Neuronal stem cell (in vitro differentiated cells): ENCODE measurements around the gene CCDC93.
"Not testable (repeated sequence)": the region's sequence is repeated elsewhere in the genome, so short reads cannot be mapped to it uniquely, and the experiment has no call there.

Experiments
- DNase-seq: peaks from one replicate; pipeline ENCODE4 v3.0.0-alpha.2; 2013; ENCODE audit warnings: low spot score
- H2AFZ ChIP-seq: one replicate; pipeline ENCODE4 v1.6.1; 2013; ENCODE audit warnings: mild to moderate bottlenecking, low read length, inconsistent platforms
- H2AK5ac ChIP-seq: 2 replicates; pipeline ENCODE4 v1.6.1; 2013; ENCODE audit warnings: low read depth, mild to moderate bottlenecking, inconsistent platforms, low read length, moderate library complexity, mixed read lengths
- H2BK120ac ChIP-seq: 2 replicates; pipeline ENCODE4 v1.6.1; 2013; ENCODE audit warnings: low read depth, mild to moderate bottlenecking, inconsistent platforms, low read length, moderate library complexity, mixed read lengths
- H2BK12ac ChIP-seq: one replicate; pipeline ENCODE4 v1.6.1; 2013; ENCODE audit warnings: low read length, inconsistent platforms
- H2BK15ac ChIP-seq: 2 replicates; pipeline ENCODE4 v1.6.1; 2013; ENCODE audit warnings: mild to moderate bottlenecking, low read length, inconsistent platforms, mixed read lengths
- H2BK5ac ChIP-seq: one replicate; pipeline ENCODE4 v1.6.1; 2013; ENCODE audit warnings: inconsistent platforms, mild to moderate bottlenecking, low read length, moderate library complexity
- H3K14ac ChIP-seq: one replicate; pipeline ENCODE4 v1.6.1; 2013; ENCODE audit warnings: low read length, inconsistent platforms
- H3K18ac ChIP-seq: 2 replicates; pipeline ENCODE4 v1.6.1; 2013; ENCODE audit warnings: low read length, inconsistent platforms
- H3K23ac ChIP-seq: 2 replicates; pipeline ENCODE4 v1.6.1; 2013; ENCODE audit warnings: low read depth, mild to moderate bottlenecking, mixed read lengths, low read length, inconsistent platforms; ENCODE audit not compliant: poor library complexity
- H3K27ac ChIP-seq: replicated peaks from 3 replicates; pipeline ENCODE4 v1.5.1; 2013; ENCODE audit warnings: low read length, inconsistent platforms
- H3K27me3 ChIP-seq, 3 experiments: 2 replicates each; pipeline ENCODE4 v1.6.1; 2013; ENCODE audit warnings: low read length in 3 of 3, mild to moderate bottlenecking in 2 of 3, inconsistent platforms in 1 of 3, low read depth in 1 of 3, mixed read lengths in 1 of 3, moderate library complexity in 1 of 3; ENCODE audit not compliant: control insufficient read depth in 3 of 3, insufficient read depth in 3 of 3
- H3K36me3 ChIP-seq, 2 donors: replicated peaks in 1 of 2; 2 replicates each; pipeline ENCODE4 v1.6.1; 2013; ENCODE audit warnings: low read length in 2 of 2; ENCODE audit not compliant: control insufficient read depth in 2 of 2, insufficient read depth in 2 of 2
- H3K4ac ChIP-seq: 2 replicates; pipeline ENCODE4 v1.6.1; 2013; ENCODE audit warnings: inconsistent platforms, mild to moderate bottlenecking, low read length, moderate library complexity
- H3K4me1 ChIP-seq, 2 donors: 1 replicate in 1 of 2; 2 replicates in 1 of 2; pipeline ENCODE4 v1.6.1; 2013; ENCODE audit warnings: low read length in 2 of 2, low read depth in 1 of 2; ENCODE audit not compliant: control insufficient read depth in 2 of 2, insufficient read depth in 1 of 2
- H3K4me2 ChIP-seq: one replicate; pipeline ENCODE4 v1.6.1; 2013; ENCODE audit warnings: mild to moderate bottlenecking, low read length, inconsistent platforms; ENCODE audit not compliant: insufficient read depth, poor library complexity, severe bottlenecking
- H3K4me3 ChIP-seq, 2 donors: 2 replicates each; pipeline ENCODE4 v1.5.1; 2013; ENCODE audit warnings: low read length in 2 of 2, mild to moderate bottlenecking in 2 of 2, inconsistent platforms in 1 of 2, moderate library complexity in 1 of 2
- H3K79me1 ChIP-seq: one replicate; pipeline ENCODE4 v1.6.1; 2013; ENCODE audit warnings: low read depth, mild to moderate bottlenecking, inconsistent platforms, low read length, moderate library complexity
- H3K9ac ChIP-seq: one replicate; pipeline ENCODE4 v1.6.1; 2013; ENCODE audit warnings: mild to moderate bottlenecking, low read depth, low read length, inconsistent platforms; ENCODE audit not compliant: poor library complexity
- H3K9me3 ChIP-seq, 2 donors: replicated peaks in 1 of 2; 2 replicates each; pipeline versions ENCODE3 to v1.6.1; 2013; ENCODE audit warnings: low read length in 2 of 2, mild to moderate bottlenecking in 2 of 2, inconsistent platforms in 1 of 2, low read depth in 1 of 2, mixed read lengths in 1 of 2, moderate library complexity in 1 of 2; ENCODE audit not compliant: control insufficient read depth in 2 of 2, insufficient read depth in 1 of 2
- H4K8ac ChIP-seq: one replicate; pipeline ENCODE4 v1.6.1; 2013; ENCODE audit warnings: low read depth, mild to moderate bottlenecking, inconsistent platforms, low read length, moderate library complexity
- H4K91ac ChIP-seq: one replicate; pipeline ENCODE4 v1.6.1; 2013; ENCODE audit warnings: low read length, low read depth, mild to moderate bottlenecking, inconsistent platforms; ENCODE audit not compliant: poor library complexity
- WGBS, 2 donors: extraction: QIAGEN DNeasy Blood & Tissue Kit; methylation state at CpG; one replicate each; pipeline ENCODE4 v1.1.7; 2013; ENCODE audit warnings: missing lambda C conversion rate in 2 of 2, mixed read lengths in 1 of 2; ENCODE audit not compliant: insufficient read length in 2 of 2, insufficient replicate concordance in 1 of 2; ENCODE audit errors: extremely low coverage in 2 of 2; 5-methylcytosine and 5-hydroxymethylcytosine counted together

CCDC93 gene

GRCh38 chr2:117931266-117931665 lies 82.6 kb downstream of the CCDC93 start:
- Histone ChIP-seq H3K14ac (no peak overlapping the region), H3K4me3 (no peak overlapping the region), H3K4ac (no peak overlapping the region), H4K91ac (no peak overlapping the region), H3K4me2 (no peak overlapping the region), H2AFZ (no peak overlapping the region), H3K18ac (no peak overlapping the region), H3K9ac (no peak overlapping the region), H3K9me3 (no peaks in the 10 kb centered on the region), H2BK15ac (no peak overlapping the region), H2BK12ac (no peak overlapping the region), H2BK5ac (no peak overlapping the region), H3K27ac (no peak overlapping the region), H3K36me3 (peaks cover 10 to 72% of the 10 kb centered on the region in 2 donors), H2BK120ac (no peak overlapping the region), H3K23ac (no peak overlapping the region), H3K27me3 (no peaks in the 10 kb centered on the region), H3K4me1 (peaks cover 0 to 1% of the 10 kb centered on the region in 2 donors), H4K8ac (no peak overlapping the region), H2AK5ac (no peak overlapping the region), H3K79me1 (no peaks in the 10 kb centered on the region)
- no peak for DNase-seq
- no CpG with 5 or more reads among the region's 4 CpGs for WGBS, 2 donors

GRCh38 chr2:117930775-117931174 lies 83.1 kb downstream of the CCDC93 start:
- no peak overlapping the region for H3K9ac ChIP-seq
- H3K4me3 ChIP-seq, result no peak overlapping the region
- H3K27me3 ChIP-seq, result no peaks in the 10 kb centered on the region
- no peak overlapping the region for H2AK5ac ChIP-seq
- no peak overlapping the region for H4K91ac ChIP-seq
- no peak overlapping the region for H2BK120ac ChIP-seq
- no peak overlapping the region for H2BK15ac ChIP-seq
- no peak overlapping the region for H3K27ac ChIP-seq
- no peaks in the 10 kb centered on the region for H3K79me1 ChIP-seq
- no peaks in the 10 kb centered on the region for H3K9me3 ChIP-seq
- no CpG with 5 or more reads among the region's 4 CpGs for WGBS, 2 donors
- no peak overlapping the region for H3K4ac ChIP-seq
- no peak overlapping the region for H2BK12ac ChIP-seq
- DNase-seq, result no peak
- no peak overlapping the region for H3K18ac ChIP-seq
- H3K4me2 ChIP-seq, result no peak overlapping the region
- H3K23ac ChIP-seq, result no peak overlapping the region
- peaks cover 10 to 67% of the 10 kb centered on the region in 2 donors for H3K36me3 ChIP-seq
- H4K8ac ChIP-seq, result no peak overlapping the region
- no peak overlapping the region for H2AFZ ChIP-seq
- H3K14ac ChIP-seq, result no peak overlapping the region
- no peak overlapping the region for H2BK5ac ChIP-seq
- H3K4me1 ChIP-seq, result no peaks in the 10 kb centered on the region

GRCh38 chr2:117923471-117923870 lies 90.4 kb downstream of the CCDC93 start:
- H3K9ac ChIP-seq, H3K23ac ChIP-seq, H4K91ac ChIP-seq, H2BK5ac ChIP-seq, H2BK15ac ChIP-seq, DNase-seq, H3K27me3 ChIP-seq, H3K4me3 ChIP-seq, H3K14ac ChIP-seq, H2BK12ac ChIP-seq, H3K27ac ChIP-seq, H2BK120ac ChIP-seq, H3K79me1 ChIP-seq, H2AFZ ChIP-seq, H4K8ac ChIP-seq, H3K9me3 ChIP-seq, H3K4ac ChIP-seq, H3K18ac ChIP-seq, H3K4me2 ChIP-seq, H3K4me1 ChIP-seq, H2AK5ac ChIP-seq: not testable (repeated sequence)
- no CpG with 5 or more reads among the region's 9 CpGs for WGBS, 2 donors
- peaks cover 21 to 50% of the 10 kb centered on the region in 2 donors for H3K36me3 ChIP-seq

- Histone ChIP-seq H3K36me3 (peaks cover 24 to 69% of the 10 kb centered on the region in 2 donors), H3K4me2 (no peak overlapping the region)
Observed at GRCh38 chr2:117921520-117921919, 92.3 kb downstream of the CCDC93 start.

More at GRCh38 chr2:117921520-117921919, 92.3 kb downstream of the CCDC93 start:
- Histone ChIP-seq H3K18ac (no peak overlapping the region), H2BK120ac (no peak overlapping the region), H3K4me1 (no peaks in the 10 kb centered on the region), H2AFZ (no peak overlapping the region), H3K14ac (no peak overlapping the region), H3K9me3 (peaks cover 0 to 7% of the 10 kb centered on the region in 2 donors), H3K4ac (no peak overlapping the region), H3K27me3 (no peaks in the 10 kb centered on the region), H3K4me3 (no peak overlapping the region), H2AK5ac (no peak overlapping the region), H4K8ac (no peak overlapping the region), H2BK5ac (no peak overlapping the region), H4K91ac (no peak overlapping the region), H2BK15ac (no peak overlapping the region), H3K79me1 (no peaks in the 10 kb centered on the region), H2BK12ac (no peak overlapping the region), H3K23ac (no peak overlapping the region), H3K9ac (no peak overlapping the region), H3K27ac (no peak overlapping the region)
- DNase-seq, result no peak
- no CpG with 5 or more reads among the region's 3 CpGs for WGBS, 2 donors
